NCI-H2227 (cell line): ENCODE results near the gene CACNG6.

Experiments used
- DNase-seq: peaks from one replicate; lab custom pipeline; 2025; ENCODE audit not compliant: unreplicated experiment; lab: John Stamatoyannopoulos, UW

Gene CACNG6

GRCh38 chr19:53966931-53967330 is 24.5 kb upstream of the CACNG6 start:
- no peak for DNase-seq

- no peak for DNase-seq
Measured at GRCh38 chr19:53969366-53969765, 22.1 kb upstream of the CACNG6 start.

GRCh38 chr19:53971673-53972072 is 19.8 kb upstream of the CACNG6 start:
- peak; percentile 58 for DNase-seq

- DNase-seq, result peak; percentile 98
Measured at GRCh38 chr19:53977429-53977990, 13.9 kb upstream of the CACNG6 start.

GRCh38 chr19:53977991-53978731 is 13.3 kb upstream of the CACNG6 start:
- DNase-seq, result peak; percentile 100

- DNase-seq, result no peak
Measured at GRCh38 chr19:53978975-53979801, 12.2 kb upstream of the CACNG6 start.

- DNase-seq, result peak; percentile 79
Measured at GRCh38 chr19:53980539-53981375, 10.7 kb upstream of the CACNG6 start.

- DNase-seq, result no peak
Measured at GRCh38 chr19:53981376-53981951, 10.0 kb upstream of the CACNG6 start.

- peak; percentile 72 for DNase-seq
Measured at GRCh38 chr19:53982001-53982451, 9.4 kb upstream of the CACNG6 start.

GRCh38 chr19:53982611-53983010 is 8.8 kb upstream of the CACNG6 start:
- peak; percentile 78 for DNase-seq

GRCh38 chr19:53983457-53984289 is 7.8 kb upstream of the CACNG6 start:
- no peak for DNase-seq

- DNase-seq, result no peak
Measured at GRCh38 chr19:53985863-53986262, 5.6 kb upstream of the CACNG6 start.

GRCh38 chr19:53988981-53989380 is 2.5 kb upstream of the CACNG6 start:
- no peak for DNase-seq

- no peak for DNase-seq
Measured at GRCh38 chr19:53989600-53990533, 1.6 kb upstream of the CACNG6 start.

- no peak for DNase-seq
Measured at GRCh38 chr19:53992211-53992610, 774 bp downstream of the CACNG6 start.

GRCh38 chr19:53992815-53993214 is 1.4 kb downstream of the CACNG6 start:
- no peak for DNase-seq

GRCh38 chr19:53993448-53993847 is 2.0 kb downstream of the CACNG6 start:
- no peak for DNase-seq

GRCh38 chr19:53994811-53995210 is 3.4 kb downstream of the CACNG6 start:
- no peak for DNase-seq

- no peak for DNase-seq
Measured at GRCh38 chr19:53998223-53998622, 6.8 kb downstream of the CACNG6 start.
